Stomach (tissue), 9 donors: ENCODE results near the gene MEGF6. TPM values are rescaled to one million over a fixed set of nuclear protein-coding genes. Genes with fewer than 3 reads are reported as not detected.
"Not testable (repeated sequence)": the region's sequence is repeated elsewhere in the genome, so short reads cannot be mapped to it uniquely, and the experiment has no call there.

ENCODE experiments used
- DNase-seq, 2 donors: peaks; one replicate each; pipeline versions ENCODE4 v3.0.0 to v3.0.0-alpha.2; 2013 to 2019
- H3K27ac ChIP-seq, 5 donors: fragments of 200-600 bp in 4 of 5; sonication (generic) in 4 of 5; one replicate each; pipeline ENCODE4 v1.5.1; 2013 to 2019; ENCODE audit warnings: mild to moderate bottlenecking in 1 of 5, moderate library complexity in 1 of 5
- H3K27me3 ChIP-seq, 3 donors: fragments of 200-600 bp; sonication (generic); one replicate each; pipeline ENCODE4 v1.5.1; 2017 to 2019; ENCODE audit warnings: mixed run types in 1 of 3
- H3K36me3 ChIP-seq, 4 donors: fragments of 200-600 bp; sonication (generic); 1 replicate in 3 of 4; 2 replicates in 1 of 4; pipeline ENCODE4 v1.5.1; 2016 to 2019
- H3K4me1 ChIP-seq, 4 donors: fragments of 200-600 bp; sonication (generic); one replicate each; pipeline ENCODE4 v1.5.1; 2016 to 2019
- H3K4me3 ChIP-seq, 4 donors: fragments of 200-600 bp; sonication (generic) in 3 of 4; one replicate each; pipeline ENCODE4 v1.5.1; 2016 to 2019; ENCODE audit warnings: mild to moderate bottlenecking in 1 of 4
- H3K9me3 ChIP-seq, 4 donors: fragments of 200-600 bp; sonication (generic); one replicate each; pipeline ENCODE4 v1.5.1; 2016 to 2019
- EP300 ChIP-seq: sonication (generic); formaldehyde crosslinking; IDR thresholded peaks from one replicate; pipeline ENCODE4 v1.6.1; 2017; ENCODE audit warnings: antibody characterized with exemption
- POLR2A ChIP-seq, 4 donors: fragments of 450-650 bp; IDR thresholded peaks; one replicate each; pipeline ENCODE4 v1.6.1; 2016; ENCODE audit warnings: antibody characterized with exemption in 4 of 4, control low read depth in 2 of 4, mild to moderate bottlenecking in 1 of 4, moderate library complexity in 1 of 4
- POLR2AphosphoS5 ChIP-seq, 3 donors: sonication (generic); formaldehyde crosslinking; IDR thresholded peaks; one replicate each; pipeline ENCODE4 v1.6.1; 2016; ENCODE audit warnings: antibody characterized with exemption in 3 of 3
- WGBS, 5 donors: extraction: QIAGEN DNeasy Blood & Tissue Kit in 3 of 5; methylation state at CpG; one replicate each; pipeline versions ENCODE4 v1.1.5 to v1.1.7; 2013 to 2018; 5-methylcytosine and 5-hydroxymethylcytosine counted together
- intact Hi-C: fragments of 100-400 bp; cut with DNase I; formaldehyde crosslinking; loops from one replicate; pipeline ENCODE4 v1.15.1; 2023; ENCODE audit warnings: low total_unique reads
- polyA plus RNA-seq, 3 donors: library from polyadenylated mRNA; stranded (reverse); fragments of 200-250 nt; gene quantifications; one replicate each; pipeline ENCODE4 v1.2.3, GENCODE V29; 2013
- total RNA-seq, 5 donors: library from RNA; depleted of rRNA; stranded (reverse); fragments of >200 nt; gene quantifications; one replicate each; pipeline versions ENCODE4 v1.1.0 to v1.2.3, GENCODE V29; 2014 to 2016
- TF ChIP-seq, protein P1 (sequence below), 7 experiments: fragments of 450-650 bp in 4 of 7; fragments of 200-600 bp in 3 of 7; sonication (generic) in 3 of 7; IDR thresholded peaks; one replicate each; pipeline ENCODE4 v1.5.1; 2016 to 2019; ENCODE audit warnings: antibody characterized with exemption in 7 of 7, control low read depth in 2 of 7, mild to moderate bottlenecking in 1 of 7
- donor health status: healthy with polysubstance abuse.
- donor health status: Bipolar disorder and iron deficiency.
- donor health status: healthy.

The MEGF6 gene
- total and polyA plus RNA-seq, 8 donors, result 2.6 to 57.2 (median 26.7) TPM

- intact Hi-C loops, result no loop called here
- no peak for TF ChIP-seq POLR2A (IDR thresholded peaks at IDR 0.05)
- Histone ChIP-seq H3K4me1 (peaks cover 0 to 10% (median 4%) of the 10 kb centered on the region in 4 donors), H3K27ac (no peak overlapping the region), H3K27me3 (peaks cover 0 to 22% (median 0%) of the 10 kb centered on the region in 3 donors), H3K4me3 (no peak overlapping the region), H3K9me3 (no peaks in the 10 kb centered on the region), H3K36me3 (no peaks in the 10 kb centered on the region)
- WGBS, 5 donors, result 29 to 51% (median 48%) methylated on average over 18 to 27 of the region's 27 CpGs
- DNase-seq, result peak; percentile 31 to 79
Observed at GRCh38 chr1:3590139-3590763, 21.1 kb downstream of the MEGF6 start.

DNA sequence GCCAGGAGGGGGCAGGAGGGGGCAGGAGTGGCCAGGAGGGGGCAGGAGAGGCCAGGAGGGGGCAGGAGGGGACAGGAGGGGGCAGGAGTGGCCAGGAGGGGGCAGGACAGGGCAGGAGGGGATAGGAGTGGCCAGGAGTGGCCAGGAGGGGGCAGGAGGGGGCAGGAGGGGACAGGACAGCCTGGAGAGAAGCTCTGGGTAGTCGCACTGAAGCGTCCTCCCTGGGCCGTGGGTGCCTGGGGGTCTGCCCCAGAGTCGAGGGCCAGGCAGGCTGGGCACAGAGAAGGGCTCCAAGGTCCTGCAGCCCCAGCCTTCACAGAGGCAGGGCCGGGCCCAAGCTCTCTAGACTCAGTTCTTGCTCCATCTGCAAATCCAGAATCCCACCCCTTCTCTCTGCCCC, 22.9 kb downstream of the MEGF6 start:
- no peak for DNase-seq
- peaks cover 0 to 10% (median 4%) of the 10 kb centered on the region in 4 donors for H3K4me1 ChIP-seq
- intact Hi-C loops, result no loop called here
- no peak for TF ChIP-seq EP300
- no peak for TF ChIP-seq POLR2A (IDR thresholded peaks at IDR 0.05)
- no peak for TF ChIP-seq POLR2AphosphoS5 (IDR thresholded peaks at IDR 0.05)
- TF ChIP-seq, protein P1, sequence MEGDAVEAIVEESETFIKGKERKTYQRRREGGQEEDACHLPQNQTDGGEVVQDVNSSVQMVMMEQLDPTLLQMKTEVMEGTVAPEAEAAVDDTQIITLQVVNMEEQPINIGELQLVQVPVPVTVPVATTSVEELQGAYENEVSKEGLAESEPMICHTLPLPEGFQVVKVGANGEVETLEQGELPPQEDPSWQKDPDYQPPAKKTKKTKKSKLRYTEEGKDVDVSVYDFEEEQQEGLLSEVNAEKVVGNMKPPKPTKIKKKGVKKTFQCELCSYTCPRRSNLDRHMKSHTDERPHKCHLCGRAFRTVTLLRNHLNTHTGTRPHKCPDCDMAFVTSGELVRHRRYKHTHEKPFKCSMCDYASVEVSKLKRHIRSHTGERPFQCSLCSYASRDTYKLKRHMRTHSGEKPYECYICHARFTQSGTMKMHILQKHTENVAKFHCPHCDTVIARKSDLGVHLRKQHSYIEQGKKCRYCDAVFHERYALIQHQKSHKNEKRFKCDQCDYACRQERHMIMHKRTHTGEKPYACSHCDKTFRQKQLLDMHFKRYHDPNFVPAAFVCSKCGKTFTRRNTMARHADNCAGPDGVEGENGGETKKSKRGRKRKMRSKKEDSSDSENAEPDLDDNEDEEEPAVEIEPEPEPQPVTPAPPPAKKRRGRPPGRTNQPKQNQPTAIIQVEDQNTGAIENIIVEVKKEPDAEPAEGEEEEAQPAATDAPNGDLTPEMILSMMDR (IDR thresholded peaks at IDR 0.05), result no peak
- H3K36me3 ChIP-seq, result no peaks in the 10 kb centered on the region
- H3K27me3 ChIP-seq, result peaks cover 0 to 22% (median 0%) of the 10 kb centered on the region in 3 donors
- no peaks in the 10 kb centered on the region for H3K9me3 ChIP-seq
- 77 to 94% (median 83%) methylated on average over 1 to 5 of the region's 5 CpGs for WGBS, 5 donors
- H3K4me3 ChIP-seq, result no peak overlapping the region
- no peak overlapping the region for H3K27ac ChIP-seq

DNA sequence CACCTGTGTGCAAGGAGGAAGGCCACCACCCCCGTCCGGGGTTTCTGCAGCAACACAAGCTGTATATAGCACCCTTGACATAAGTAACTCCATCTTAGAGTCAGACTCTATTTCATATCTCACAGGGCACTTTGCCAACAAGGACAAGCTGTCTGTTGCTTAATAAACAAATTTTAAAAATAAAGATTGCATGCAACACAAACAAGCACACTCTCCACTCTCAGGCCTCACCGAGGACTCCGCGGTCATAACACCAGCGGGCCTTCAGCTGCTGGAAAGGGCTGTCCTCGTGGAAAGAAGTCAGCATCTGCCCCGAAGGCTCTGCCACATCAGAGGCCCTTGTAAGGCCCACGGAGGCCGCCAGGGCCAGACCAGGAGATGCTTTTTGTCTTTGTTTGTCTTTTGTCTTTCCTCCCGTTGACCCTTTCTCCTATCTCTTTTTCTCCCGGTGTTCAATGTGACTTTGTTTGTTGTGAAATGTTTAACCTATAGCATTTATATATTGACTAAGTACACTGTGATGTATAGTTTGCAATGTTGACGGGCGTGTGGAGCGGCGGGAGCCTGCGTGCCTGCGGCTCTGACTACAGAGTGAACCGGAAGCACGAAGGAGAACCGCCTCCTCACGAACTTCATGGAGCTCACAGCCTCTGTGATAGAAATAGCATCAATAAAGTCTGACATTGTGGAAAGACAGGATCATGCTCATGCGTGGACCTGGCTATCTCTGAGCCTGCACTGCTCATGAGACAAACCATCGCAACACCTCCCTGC, 24.1 kb downstream of the MEGF6 start:
- no peak overlapping the region for H3K27ac ChIP-seq
- 44 to 58% (median 54%) methylated on average over 24 of the region's 24 CpGs for WGBS, 5 donors
- intact Hi-C loops, result no loop called here

DNA sequence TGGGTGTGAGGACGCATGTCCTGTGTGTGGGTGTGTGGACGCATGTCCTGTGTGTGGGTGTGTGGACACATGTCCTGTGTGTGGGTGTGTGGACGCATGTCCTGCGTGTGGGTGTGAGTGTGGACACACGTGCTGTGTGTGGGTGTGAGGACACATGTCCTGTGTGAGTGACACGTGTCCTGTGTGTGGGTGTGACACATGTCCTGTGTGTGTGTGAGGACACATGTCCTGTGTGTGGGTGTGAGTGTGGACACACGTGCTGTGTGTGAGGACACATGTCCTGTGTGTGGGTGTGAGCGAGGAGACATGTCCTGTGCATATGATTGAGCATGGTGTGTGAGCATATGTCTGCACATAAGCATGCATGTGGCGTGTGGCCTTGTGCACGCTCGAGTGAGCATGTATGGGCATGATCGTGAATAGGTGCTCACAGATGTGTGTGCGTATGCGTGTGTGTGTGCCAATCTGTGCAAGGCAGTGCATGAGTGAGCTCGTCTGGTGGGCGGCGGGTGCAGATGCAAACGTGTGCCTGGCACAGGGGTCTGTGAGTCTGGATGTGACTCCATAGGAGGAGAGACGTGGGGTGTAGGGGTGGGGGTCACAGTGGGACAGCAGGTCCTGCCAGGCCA, 25.3 kb downstream of the MEGF6 start:
- Histone ChIP-seq H3K36me3 (no peaks in the 10 kb centered on the region), H3K9me3 (no peaks in the 10 kb centered on the region), H3K4me1 (peaks cover 0 to 10% (median 4%) of the 10 kb centered on the region in 4 donors), H3K27me3 (peaks cover 0 to 25% (median 0%) of the 10 kb centered on the region in 3 donors), H3K4me3 (no peak overlapping the region), H3K27ac (no peak overlapping the region)
- TF ChIP-seq POLR2AphosphoS5 (IDR thresholded peaks at IDR 0.05) (no peak), POLR2A (IDR thresholded peaks at IDR 0.05) (no peak), EP300 (no peak)
- TF ChIP-seq, protein P1 (IDR thresholded peaks at IDR 0.05), result no peak
- intact Hi-C loops, result no loop called here
- 86 to 91% (median 91%) methylated on average over 19 of the region's 19 CpGs for WGBS, 5 donors
- no peak for DNase-seq

More for the DNA sequence above, 24.1 kb downstream of the MEGF6 start:
- Histone ChIP-seq H3K4me3 (no peak overlapping the region), H3K4me1 (peaks cover 0 to 10% (median 4%) of the 10 kb centered on the region in 4 donors), H3K36me3 (no peaks in the 10 kb centered on the region), H3K27me3 (peaks cover 0 to 24% (median 0%) of the 10 kb centered on the region in 3 donors), H3K9me3 (no peaks in the 10 kb centered on the region)
- peak; percentile 52 to 70 for DNase-seq
- TF ChIP-seq POLR2AphosphoS5 (IDR thresholded peaks at IDR 0.05) (peak in 1 of 3 donors; percentile 9), EP300 (no peak)

- H3K36me3 ChIP-seq, H3K9me3 ChIP-seq, H3K27ac ChIP-seq, H3K4me1 ChIP-seq, intact Hi-C loops, H3K4me3 ChIP-seq, DNase-seq: not testable (repeated sequence)
- H3K27me3 ChIP-seq, result peaks cover 0 to 25% (median 0%) of the 10 kb centered on the region in 3 donors
- 65 to 71% (median 69%) methylated on average over 6 of the region's 6 CpGs for WGBS, 5 donors
Observed at GRCh38 chr1:3585353-3585868, 25.9 kb downstream of the MEGF6 start.
